GM21737 (cell line): ENCODE data around the gene PDZD2.

Source experiments
- ATAC-seq: cut with Tn5 transposase; IDR thresholded peaks from one replicate; pipeline ENCODE4 v1.9.1; 2021; ENCODE audit warnings: mild to moderate bottlenecking, moderate library complexity; ENCODE audit not compliant: unreplicated experiment

PDZD2 gene

GRCh38 chr5:32123058-32123805, 484.3 kb downstream of the PDZD2 start:
- no peak for ATAC-seq

GRCh38 chr5:32123889-32124676, 485.2 kb downstream of the PDZD2 start:
- no peak for ATAC-seq

GRCh38 chr5:32126691-32127090, 487.8 kb downstream of the PDZD2 start:
- no peak for ATAC-seq

GRCh38 chr5:32127711-32128110, 488.8 kb downstream of the PDZD2 start:
- no peak for ATAC-seq

GRCh38 chr5:32129074-32129598, 490.2 kb downstream of the PDZD2 start:
- no peak for ATAC-seq

GRCh38 chr5:32130865-32131264, 491.9 kb downstream of the PDZD2 start:
- no peak for ATAC-seq

GRCh38 chr5:32131604-32132003, 492.7 kb downstream of the PDZD2 start:
- ATAC-seq = no peak

GRCh38 chr5:32132757-32133156, 493.8 kb downstream of the PDZD2 start:
- ATAC-seq = no peak

- no peak for ATAC-seq
Observed at GRCh38 chr5:32135086-32135485, 496.2 kb downstream of the PDZD2 start.

GRCh38 chr5:32136342-32136741, 497.4 kb downstream of the PDZD2 start:
- ATAC-seq = no peak

GRCh38 chr5:32138839-32139493, 500.0 kb downstream of the PDZD2 start:
- ATAC-seq = no peak

- no peak for ATAC-seq
Observed at GRCh38 chr5:32143617-32144377, 504.9 kb downstream of the PDZD2 start.

- no peak for ATAC-seq
Observed at GRCh38 chr5:32144378-32145207, 505.7 kb downstream of the PDZD2 start.

- no peak for ATAC-seq
Observed at GRCh38 chr5:32145378-32145777, 506.4 kb downstream of the PDZD2 start.

- no peak for ATAC-seq
Observed at GRCh38 chr5:32147236-32147635, 508.3 kb downstream of the PDZD2 start.

GRCh38 chr5:32147959-32148358, 509.0 kb downstream of the PDZD2 start:
- no peak for ATAC-seq

- ATAC-seq = no peak
Observed at GRCh38 chr5:32150366-32150765, 511.4 kb downstream of the PDZD2 start.

- ATAC-seq = no peak
Observed at GRCh38 chr5:32151198-32151597, 512.3 kb downstream of the PDZD2 start.

- no peak for ATAC-seq
Observed at GRCh38 chr5:32153723-32154122, 514.8 kb downstream of the PDZD2 start.

- no peak for ATAC-seq
Observed at GRCh38 chr5:32155211-32155610, 516.3 kb downstream of the PDZD2 start.
